Activated CD4-positive, CD25-positive, alpha-beta regulatory T cell treated with anti-CD3 and anti-CD28 coated beads, Interleukin-2, amount 50 U/mL, for 24 hours (primary cell): Measurements from ENCODE around the gene KLHL29.

Experiments used
- ATAC-seq, 2 donors: fragments of 150-1000 bp; cut with Tn5 transposase; one replicate each; pipeline ENCODE4 v1.10.0; 2021; ENCODE audit warnings: mild to moderate bottlenecking in 1 of 2, moderate library complexity in 1 of 2

The KLHL29 gene

GRCh38 chr2:23583467-23583866 is 198.5 kb downstream of the KLHL29 start:
- ATAC-seq: no peak

- ATAC-seq: no peak
These were observed 199.2 kb downstream of the KLHL29 start for GRCh38 chr2:23584054-23584745.

GRCh38 chr2:23585273-23586170 is 200.5 kb downstream of the KLHL29 start:
- ATAC-seq: no peak

GRCh38 chr2:23586741-23587306 is 201.8 kb downstream of the KLHL29 start:
- no peak for ATAC-seq

GRCh38 chr2:23587341-23587880 is 202.4 kb downstream of the KLHL29 start:
- no peak for ATAC-seq

- ATAC-seq: no peak
These were observed 203.1 kb downstream of the KLHL29 start for GRCh38 chr2:23588106-23588505.

GRCh38 chr2:23588508-23589201 is 203.7 kb downstream of the KLHL29 start:
- no peak for ATAC-seq

GRCh38 chr2:23589220-23589647 is 204.3 kb downstream of the KLHL29 start:
- ATAC-seq: no peak

- ATAC-seq: no peak
These were observed 204.8 kb downstream of the KLHL29 start for GRCh38 chr2:23589739-23590138.

- no peak for ATAC-seq
These were observed 205.4 kb downstream of the KLHL29 start for GRCh38 chr2:23590241-23590869.

GRCh38 chr2:23591111-23591510 is 206.1 kb downstream of the KLHL29 start:
- ATAC-seq: no peak

- ATAC-seq: no peak
These were observed 207.2 kb downstream of the KLHL29 start for GRCh38 chr2:23592061-23592685.

- ATAC-seq: no peak
These were observed 208.1 kb downstream of the KLHL29 start for GRCh38 chr2:23592898-23593751.

- no peak for ATAC-seq
These were observed 208.9 kb downstream of the KLHL29 start for GRCh38 chr2:23593752-23594459.

GRCh38 chr2:23594460-23594825 is 209.5 kb downstream of the KLHL29 start:
- ATAC-seq: no peak

GRCh38 chr2:23595021-23595420 is 210.0 kb downstream of the KLHL29 start:
- ATAC-seq: no peak

- ATAC-seq: no peak
These were observed 210.7 kb downstream of the KLHL29 start for GRCh38 chr2:23595601-23596251.

- no peak for ATAC-seq
These were observed 211.4 kb downstream of the KLHL29 start for GRCh38 chr2:23596316-23596885.

GRCh38 chr2:23597687-23598086 is 212.7 kb downstream of the KLHL29 start:
- ATAC-seq: no peak
